Mesendoderm (in vitro differentiated cells): ENCODE results near the gene SGPP1.

Experiments used
- DNase-seq: peaks from one replicate; pipeline ENCODE4 v3.0.0; 2013
- H2AK5ac ChIP-seq: 2 replicates; pipeline ENCODE4 v1.6.1; 2013; ENCODE audit warnings: low read length, inconsistent platforms
- H2BK120ac ChIP-seq: 2 replicates; pipeline ENCODE4 v1.6.1; 2013; ENCODE audit warnings: low read depth, mild to moderate bottlenecking, low read length, moderate library complexity, mixed read lengths
- H2BK15ac ChIP-seq: replicated peaks from 2 replicates; pipeline ENCODE4 v1.6.1; 2013; ENCODE audit warnings: low read depth, mild to moderate bottlenecking, moderate library complexity
- H2BK5ac ChIP-seq: 2 replicates; pipeline ENCODE4 v1.6.1; 2013; ENCODE audit warnings: low read length, inconsistent platforms
- H3K18ac ChIP-seq: 2 replicates; pipeline ENCODE4 v1.6.1; 2013; ENCODE audit warnings: mild to moderate bottlenecking, low read length, mixed read lengths
- H3K23ac ChIP-seq: one replicate; pipeline ENCODE4 v1.6.1; 2013; ENCODE audit warnings: low read length
- H3K27ac ChIP-seq: 2 replicates; pipeline ENCODE4 v1.5.1; 2013; ENCODE audit warnings: low read depth, mild to moderate bottlenecking, inconsistent platforms, low read length, moderate library complexity
- H3K27me3 ChIP-seq: 2 replicates; pipeline ENCODE4 v1.6.1; 2013; ENCODE audit warnings: low read length, control low read depth, mild to moderate bottlenecking, inconsistent platforms; ENCODE audit not compliant: insufficient read depth, poor library complexity
- H3K36me3 ChIP-seq: 2 replicates; pipeline ENCODE4 v1.6.1; 2013; ENCODE audit warnings: low read length, inconsistent platforms; ENCODE audit not compliant: control insufficient read depth, insufficient read depth
- H3K4ac ChIP-seq: one replicate; pipeline ENCODE4 v1.6.1; 2013; ENCODE audit warnings: low read depth, mild to moderate bottlenecking, low read length, moderate library complexity
- H3K4me1 ChIP-seq: 2 replicates; pipeline ENCODE4 v1.6.1; 2013; ENCODE audit warnings: low read depth, low read length, inconsistent platforms; ENCODE audit not compliant: control insufficient read depth
- H3K4me2 ChIP-seq: 2 replicates; pipeline ENCODE4 v1.6.1; 2013; ENCODE audit warnings: low read length
- H3K4me3 ChIP-seq: 2 replicates; pipeline ENCODE4 v1.5.1; 2013; ENCODE audit warnings: mild to moderate bottlenecking, low read length
- H3K56ac ChIP-seq: one replicate; pipeline ENCODE4 v1.6.1; 2013; ENCODE audit warnings: low read length
- H3K79me1 ChIP-seq: 2 replicates; pipeline ENCODE4 v1.6.1; 2013; ENCODE audit warnings: low read length, inconsistent platforms
- H3K79me2 ChIP-seq: 2 replicates; pipeline ENCODE4 v1.6.1; 2013; ENCODE audit warnings: mild to moderate bottlenecking, low read length; ENCODE audit not compliant: control insufficient read depth, insufficient read depth
- H3K9ac ChIP-seq: 2 replicates; pipeline ENCODE4 v1.6.1; 2013; ENCODE audit warnings: low read length, inconsistent platforms
- H4K5ac ChIP-seq: one replicate; pipeline ENCODE4 v1.6.1; 2013; ENCODE audit warnings: low read length
- H4K8ac ChIP-seq: one replicate; pipeline ENCODE4 v1.6.1; 2013; ENCODE audit warnings: low read depth, mild to moderate bottlenecking, control low read depth, low read length, moderate library complexity
- WGBS: extraction: QIAGEN DNeasy Blood & Tissue Kit; methylation state at CpG from one replicate; pipeline ENCODE4 v1.1.7; 2013; ENCODE audit warnings: low lambda C conversion rate, missing lambda C conversion rate; ENCODE audit not compliant: insufficient coverage; ENCODE audit errors: extremely low coverage; 5-methylcytosine and 5-hydroxymethylcytosine counted together

SGPP1 gene

GRCh38 chr14:63715360-63715759, 12.5 kb downstream of the SGPP1 start:
- no peaks in the 10 kb centered on the region for H3K79me1 ChIP-seq
- H3K23ac ChIP-seq, result no peak overlapping the region
- H3K4ac ChIP-seq, result no peak overlapping the region
- no peak overlapping the region for H3K18ac ChIP-seq
- no peaks in the 10 kb centered on the region for H3K36me3 ChIP-seq
- no peak overlapping the region for H3K56ac ChIP-seq
- H3K4me3 ChIP-seq, result no peak overlapping the region
- WGBS, result no CpG with 5 or more reads among the region's 2 CpGs
- H2BK15ac ChIP-seq, result no peak overlapping the region
- H2AK5ac ChIP-seq, result no peak overlapping the region
- H3K4me1 ChIP-seq, result no peaks in the 10 kb centered on the region
- H4K5ac ChIP-seq, result no peak overlapping the region
- no peak overlapping the region for H3K27ac ChIP-seq
- no peaks in the 10 kb centered on the region for H3K79me2 ChIP-seq
- no peaks in the 10 kb centered on the region for H3K27me3 ChIP-seq
- no peak overlapping the region for H2BK120ac ChIP-seq
- DNase-seq, result no peak
- no peak overlapping the region for H2BK5ac ChIP-seq
- no peak overlapping the region for H3K4me2 ChIP-seq
- H4K8ac ChIP-seq, result no peak overlapping the region
- H3K9ac ChIP-seq, result no peak overlapping the region

- H2BK5ac ChIP-seq, result no peak overlapping the region
- H3K79me2 ChIP-seq, result no peaks in the 10 kb centered on the region
- no peak overlapping the region for H4K5ac ChIP-seq
- H4K8ac ChIP-seq, result no peak overlapping the region
- no peaks in the 10 kb centered on the region for H3K36me3 ChIP-seq
- H3K27me3 ChIP-seq, result no peaks in the 10 kb centered on the region
- H3K4me2 ChIP-seq, result no peak overlapping the region
- H3K4me1 ChIP-seq, result no peaks in the 10 kb centered on the region
- H3K18ac ChIP-seq, result no peak overlapping the region
- no peak overlapping the region for H3K4ac ChIP-seq
- H3K27ac ChIP-seq, result no peak overlapping the region
- no peak for DNase-seq
- H3K23ac ChIP-seq, result no peak overlapping the region
- no peak overlapping the region for H2BK120ac ChIP-seq
- H2AK5ac ChIP-seq, result no peak overlapping the region
- H3K9ac ChIP-seq, result no peak overlapping the region
- H3K79me1 ChIP-seq, result no peaks in the 10 kb centered on the region
- H3K4me3 ChIP-seq, result no peak overlapping the region
- no peak overlapping the region for H2BK15ac ChIP-seq
- H3K56ac ChIP-seq, result no peak overlapping the region
These were observed 14.1 kb downstream of the SGPP1 start for GRCh38 chr14:63713764-63714163.

- Histone ChIP-seq H3K56ac (no peak overlapping the region), H3K4me2 (no peak overlapping the region), H3K79me1 (no peaks in the 10 kb centered on the region), H3K4ac (no peak overlapping the region), H3K23ac (no peak overlapping the region), H3K79me2 (no peaks in the 10 kb centered on the region), H2BK120ac (no peak overlapping the region), H2AK5ac (no peak overlapping the region), H2BK15ac (no peak overlapping the region), H4K8ac (no peak overlapping the region), H3K27ac (no peak overlapping the region), H3K36me3 (no peaks in the 10 kb centered on the region), H3K9ac (no peak overlapping the region), H3K4me3 (no peak overlapping the region), H2BK5ac (no peak overlapping the region), H3K18ac (no peak overlapping the region), H4K5ac (no peak overlapping the region), H3K27me3 (no peaks in the 10 kb centered on the region), H3K4me1 (no peaks in the 10 kb centered on the region)
- no peak for DNase-seq
- WGBS, result no CpG with 5 or more reads among the region's 2 CpGs
These were observed 14.8 kb downstream of the SGPP1 start for GRCh38 chr14:63713058-63713457.

GRCh38 chr14:63712123-63712522, 15.7 kb downstream of the SGPP1 start:
- H3K4me2 ChIP-seq, result no peak overlapping the region
- no peak overlapping the region for H2BK15ac ChIP-seq
- no peak overlapping the region for H4K5ac ChIP-seq
- H2AK5ac ChIP-seq, result no peak overlapping the region
- H3K4ac ChIP-seq, result no peak overlapping the region
- H3K36me3 ChIP-seq, result no peaks in the 10 kb centered on the region
- H3K79me1 ChIP-seq, result no peaks in the 10 kb centered on the region
- H4K8ac ChIP-seq, result no peak overlapping the region
- H3K18ac ChIP-seq, result no peak overlapping the region
- no peaks in the 10 kb centered on the region for H3K27me3 ChIP-seq
- no peak overlapping the region for H2BK5ac ChIP-seq
- no peak overlapping the region for H3K23ac ChIP-seq
- H3K79me2 ChIP-seq, result no peaks in the 10 kb centered on the region
- no peak overlapping the region for H3K4me3 ChIP-seq
- H3K56ac ChIP-seq, result no peak overlapping the region
- no peaks in the 10 kb centered on the region for H3K4me1 ChIP-seq
- H2BK120ac ChIP-seq, result no peak overlapping the region
- H3K9ac ChIP-seq, result no peak overlapping the region
- DNase-seq, result no peak
- no peak overlapping the region for H3K27ac ChIP-seq

DNA sequence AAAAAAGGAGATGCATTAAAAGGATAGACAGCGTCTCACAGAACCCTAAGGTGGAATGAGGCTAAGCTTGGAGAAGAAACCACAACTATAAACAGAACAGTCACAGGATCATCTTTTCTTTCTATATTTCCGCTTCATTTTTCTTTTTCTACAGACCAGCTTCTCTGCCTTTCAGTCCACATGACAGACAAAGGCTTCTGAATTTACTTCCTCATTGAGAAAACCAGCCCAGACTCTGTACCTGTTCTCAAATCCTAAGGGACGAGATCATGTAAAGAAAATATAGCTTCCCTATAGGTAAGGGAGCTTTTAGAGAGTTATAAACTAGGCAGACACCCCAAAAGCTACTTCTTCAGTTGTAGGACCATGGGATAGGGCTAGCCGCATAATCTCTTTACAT, 17.4 kb downstream of the SGPP1 start:
- no peak overlapping the region for H3K23ac ChIP-seq
- no peaks in the 10 kb centered on the region for H3K36me3 ChIP-seq
- no peak overlapping the region for H3K56ac ChIP-seq
- H3K4ac ChIP-seq, result no peak overlapping the region
- DNase-seq, result no peak
- H2BK5ac ChIP-seq, result no peak overlapping the region
- no peaks in the 10 kb centered on the region for H3K4me1 ChIP-seq
- H2BK120ac ChIP-seq, result no peak overlapping the region
- H3K27me3 ChIP-seq, result no peaks in the 10 kb centered on the region
- H2AK5ac ChIP-seq, result no peak overlapping the region
- no peak overlapping the region for H3K4me2 ChIP-seq
- no peak overlapping the region for H4K8ac ChIP-seq
- H3K79me1 ChIP-seq, result no peaks in the 10 kb centered on the region
- no peak overlapping the region for H3K18ac ChIP-seq
- H3K4me3 ChIP-seq, result no peak overlapping the region
- WGBS, result no CpG with 5 or more reads among the region's 4 CpGs
- H4K5ac ChIP-seq, result no peak overlapping the region
- no peaks in the 10 kb centered on the region for H3K79me2 ChIP-seq
- no peak overlapping the region for H3K27ac ChIP-seq
- no peak overlapping the region for H2BK15ac ChIP-seq
- H3K9ac ChIP-seq, result no peak overlapping the region

GRCh38 chr14:63709589-63709988, 18.3 kb downstream of the SGPP1 start:
- Histone ChIP-seq H3K4me2 (no peak overlapping the region), H4K8ac (no peak overlapping the region), H4K5ac (no peak overlapping the region), H3K4ac (no peak overlapping the region), H3K79me2 (no peaks in the 10 kb centered on the region), H3K79me1 (no peaks in the 10 kb centered on the region), H2BK15ac (no peak overlapping the region), H2AK5ac (no peak overlapping the region), H3K4me1 (no peaks in the 10 kb centered on the region), H2BK5ac (no peak overlapping the region), H3K23ac (no peak overlapping the region), H3K27ac (no peak overlapping the region), H3K27me3 (no peaks in the 10 kb centered on the region), H3K36me3 (no peaks in the 10 kb centered on the region), H3K9ac (no peak overlapping the region), H3K56ac (no peak overlapping the region), H2BK120ac (no peak overlapping the region), H3K18ac (no peak overlapping the region), H3K4me3 (no peak overlapping the region)
- DNase-seq, result no peak
- 100% methylated on average over 2 of the region's 2 CpGs for WGBS
